Astrocyte (in vitro differentiated cells and primary cell): Measurements from ENCODE around the gene MIDN. TPM values are rescaled to one million over a fixed set of nuclear protein-coding genes. Genes with fewer than 3 reads are reported as not detected.

Source experiments
- DNase-seq: peaks from one replicate; pipeline ENCODE4 v3.0.0-alpha.2; 2010; ENCODE audit warnings: low read depth
- FAIRE-seq: peaks from 2 replicates; lab custom pipeline; 2011; peaks lifted over from hg19 to GRCh38; lab: Jason Lieb, UNC
- H2AFZ ChIP-seq: 2 replicates; pipeline ENCODE4 v1.6.0; 2012; ENCODE audit warnings: low read depth, low read length, inconsistent platforms
- H3K27ac ChIP-seq: 2 replicates; pipeline ENCODE4 v1.5.1; 2011; ENCODE audit warnings: low read depth, low read length, inconsistent platforms
- H3K27me3 ChIP-seq: 2 replicates; pipeline ENCODE4 v1.6.0; 2011; ENCODE audit warnings: low read length, inconsistent platforms; ENCODE audit not compliant: insufficient read depth
- H3K36me3 ChIP-seq: 2 replicates; pipeline ENCODE4 v1.5.1; 2011; ENCODE audit warnings: low read length, inconsistent platforms; ENCODE audit not compliant: insufficient read depth
- H3K4me1 ChIP-seq: 2 replicates; pipeline ENCODE4 v1.5.1; 2011; ENCODE audit warnings: low read length, inconsistent platforms; ENCODE audit not compliant: insufficient read depth
- H3K4me2 ChIP-seq: 2 replicates; pipeline ENCODE4 v1.6.0; 2012; ENCODE audit warnings: low read length, inconsistent platforms
- H3K4me3 ChIP-seq: 2 replicates; pipeline ENCODE4 v1.5.1; 2011; ENCODE audit warnings: low read depth, mild to moderate bottlenecking, low read length, inconsistent platforms; ENCODE audit not compliant: insufficient read depth
- H3K79me2 ChIP-seq: 2 replicates; pipeline ENCODE4 v1.6.0; 2012; ENCODE audit warnings: mild to moderate bottlenecking, low read length, inconsistent platforms; ENCODE audit not compliant: insufficient read depth
- H3K9ac ChIP-seq: 2 replicates; pipeline ENCODE4 v1.6.0; 2012; ENCODE audit warnings: mild to moderate bottlenecking, low read length, inconsistent platforms
- H3K9me3 ChIP-seq: 2 replicates; pipeline ENCODE4 v1.5.1; 2012; ENCODE audit warnings: low read depth, mild to moderate bottlenecking, low read length, inconsistent platforms; ENCODE audit not compliant: insufficient read depth
- H4K20me1 ChIP-seq: 2 replicates; pipeline ENCODE4 v1.6.0; 2012; ENCODE audit warnings: low read length, inconsistent platforms; ENCODE audit not compliant: insufficient read depth
- H3K27ac Mint-ChIP-seq: one replicate; pipeline ENCODE4 v1.8.0; 2021; ENCODE audit warnings: mild to moderate bottlenecking, mixed read lengths; ENCODE audit not compliant: unreplicated experiment
- H3K27me3 Mint-ChIP-seq: one replicate; pipeline ENCODE4 v1.8.0; 2021; ENCODE audit warnings: low read depth, mixed read lengths; ENCODE audit not compliant: unreplicated experiment
- H3K36me3 Mint-ChIP-seq: one replicate; pipeline ENCODE4 v1.8.0; 2021; ENCODE audit warnings: low read depth, mixed read lengths; ENCODE audit not compliant: unreplicated experiment
- H3K4me1 Mint-ChIP-seq: one replicate; pipeline ENCODE4 v1.8.0; 2021; ENCODE audit warnings: low read depth, mixed read lengths; ENCODE audit not compliant: unreplicated experiment
- H3K4me3 Mint-ChIP-seq: one replicate; pipeline ENCODE4 v1.8.0; 2021; ENCODE audit warnings: mild to moderate bottlenecking, moderate library complexity, mixed read lengths; ENCODE audit not compliant: unreplicated experiment
- H3K9me3 Mint-ChIP-seq: one replicate; pipeline ENCODE4 v1.8.0; 2021; ENCODE audit warnings: mild to moderate bottlenecking, mixed read lengths; ENCODE audit not compliant: unreplicated experiment
- EZH2 ChIP-seq: IDR thresholded peaks from 2 replicates; pipeline ENCODE4 v1.6.1; 2012; ENCODE audit warnings: mild to moderate bottlenecking, low read length, inconsistent platforms; ENCODE audit not compliant: insufficient read depth
- total RNA-seq: library from RNA; stranded (reverse); gene quantifications from 2 replicates; pipeline ENCODE4 v1.2.1, GENCODE V29; 2021
- TF ChIP-seq, protein P1 (sequence below): IDR thresholded peaks from 2 replicates; pipeline ENCODE4 v1.5.1; 2011; ENCODE audit warnings: low read depth, mild to moderate bottlenecking, inconsistent platforms, low read length, moderate library complexity; ENCODE audit not compliant: insufficient read depth

MIDN gene
- total RNA-seq, 1 donor from 2014 or later: 141 TPM

GRCh38 chr19:1214299-1214861 is 34.0 kb upstream of the MIDN start:
- H3K9me3 Mint-ChIP-seq: no peaks in the 10 kb centered on the region
- FAIRE-seq: no peak

DNA sequence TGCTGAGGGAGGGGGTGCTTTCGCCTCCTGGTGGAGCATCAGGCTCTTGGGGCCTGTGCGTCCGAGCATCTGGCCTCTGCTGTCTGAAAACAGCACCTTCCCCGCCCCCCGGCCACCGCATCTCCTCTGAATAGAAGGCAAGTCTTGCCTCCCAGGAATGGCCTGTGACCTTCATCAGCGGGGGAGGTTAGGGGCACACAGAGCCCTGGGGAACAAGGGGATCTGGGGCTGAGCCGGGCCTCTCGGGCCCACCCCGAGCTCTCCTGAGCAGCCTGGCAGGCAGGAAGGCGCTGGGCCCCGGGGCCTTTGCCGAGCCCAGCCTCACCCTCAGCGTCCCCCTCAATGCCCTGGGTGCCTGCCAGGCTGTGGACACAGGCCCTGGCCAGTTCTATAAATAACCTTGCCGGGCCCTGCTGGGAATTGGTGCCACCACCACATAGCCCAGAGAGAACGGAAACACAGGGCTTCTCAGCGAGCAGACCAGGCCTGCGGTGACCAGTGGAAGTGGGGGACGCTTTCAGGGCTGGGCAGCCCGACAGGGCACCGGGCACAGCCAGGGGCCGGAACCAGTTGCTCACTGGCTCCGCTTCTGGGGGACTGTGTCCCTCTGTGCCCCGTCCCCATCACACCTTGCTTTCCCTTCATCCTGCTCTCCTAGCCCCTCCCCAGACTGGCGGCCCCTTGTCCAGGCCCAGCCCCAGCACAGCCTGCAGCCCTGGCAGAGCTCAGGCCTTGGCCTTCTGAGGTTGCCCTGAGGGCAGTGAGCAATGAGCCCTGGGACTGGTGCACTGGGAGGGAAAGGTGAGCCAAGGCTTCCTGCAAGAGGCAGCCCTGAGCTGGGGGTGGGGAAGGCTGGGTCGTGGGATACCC is 33.3 kb upstream of the MIDN start:
- H3K27ac Mint-ChIP-seq: no peak overlapping the region
- peaks cover 85% of the 10 kb centered on the region for H3K79me2 ChIP-seq
- no peaks in the 10 kb centered on the region for H3K9me3 Mint-ChIP-seq
- H3K27me3 ChIP-seq: no peaks in the 10 kb centered on the region
- DNase-seq (no peak), FAIRE-seq (no peak)
- H3K27ac ChIP-seq: peak overlapping the region; percentile 27
- H3K9ac ChIP-seq: peak overlapping the region; percentile 69
- no peaks in the 10 kb centered on the region for H3K9me3 ChIP-seq
- H3K4me3 ChIP-seq: no peak overlapping the region
- H2AFZ ChIP-seq: no peak overlapping the region
- no peak for TF ChIP-seq EZH2
- TF ChIP-seq, protein P1, sequence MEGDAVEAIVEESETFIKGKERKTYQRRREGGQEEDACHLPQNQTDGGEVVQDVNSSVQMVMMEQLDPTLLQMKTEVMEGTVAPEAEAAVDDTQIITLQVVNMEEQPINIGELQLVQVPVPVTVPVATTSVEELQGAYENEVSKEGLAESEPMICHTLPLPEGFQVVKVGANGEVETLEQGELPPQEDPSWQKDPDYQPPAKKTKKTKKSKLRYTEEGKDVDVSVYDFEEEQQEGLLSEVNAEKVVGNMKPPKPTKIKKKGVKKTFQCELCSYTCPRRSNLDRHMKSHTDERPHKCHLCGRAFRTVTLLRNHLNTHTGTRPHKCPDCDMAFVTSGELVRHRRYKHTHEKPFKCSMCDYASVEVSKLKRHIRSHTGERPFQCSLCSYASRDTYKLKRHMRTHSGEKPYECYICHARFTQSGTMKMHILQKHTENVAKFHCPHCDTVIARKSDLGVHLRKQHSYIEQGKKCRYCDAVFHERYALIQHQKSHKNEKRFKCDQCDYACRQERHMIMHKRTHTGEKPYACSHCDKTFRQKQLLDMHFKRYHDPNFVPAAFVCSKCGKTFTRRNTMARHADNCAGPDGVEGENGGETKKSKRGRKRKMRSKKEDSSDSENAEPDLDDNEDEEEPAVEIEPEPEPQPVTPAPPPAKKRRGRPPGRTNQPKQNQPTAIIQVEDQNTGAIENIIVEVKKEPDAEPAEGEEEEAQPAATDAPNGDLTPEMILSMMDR: no peak
- H3K4me3 Mint-ChIP-seq: no peak overlapping the region
- no peaks in the 10 kb centered on the region for H3K36me3 ChIP-seq
- H3K4me1 ChIP-seq: peaks cover 42% of the 10 kb centered on the region
- no peaks in the 10 kb centered on the region for H3K27me3 Mint-ChIP-seq
- H4K20me1 ChIP-seq: peaks cover 66% of the 10 kb centered on the region
- H3K36me3 Mint-ChIP-seq: peaks cover 4% of the 10 kb centered on the region
- H3K4me1 Mint-ChIP-seq: peaks cover 26% of the 10 kb centered on the region
- H3K4me2 ChIP-seq: peak overlapping the region; percentile 5

More at GRCh38 chr19:1214299-1214861, 34.0 kb upstream of the MIDN start:
- Histone ChIP-seq H3K4me1 (peaks cover 49% of the 10 kb centered on the region), H3K9ac (peak overlapping the region; percentile 69), H3K36me3 (no peaks in the 10 kb centered on the region), H3K27ac (peak overlapping the region; percentile 27), H3K4me3 (no peak overlapping the region), H2AFZ (no peak overlapping the region), H3K9me3 (no peaks in the 10 kb centered on the region), H4K20me1 (peaks cover 69% of the 10 kb centered on the region), H3K79me2 (peaks cover 87% of the 10 kb centered on the region), H3K4me2 (peak overlapping the region; percentile 5), H3K27me3 (no peaks in the 10 kb centered on the region)
- no peak for TF ChIP-seq EZH2
- TF ChIP-seq, protein P1: no peak
- Mint-ChIP-seq H3K36me3 (peaks cover 6% of the 10 kb centered on the region), H3K27me3 (no peaks in the 10 kb centered on the region), H3K4me1 (peaks cover 31% of the 10 kb centered on the region), H3K4me3 (peak overlapping the region; percentile 50), H3K27ac (peak overlapping the region; percentile 87)
- no peak for DNase-seq
